K562 (cell line): ENCODE results near the gene CCT3. TPM values are rescaled to one million over a fixed set of nuclear protein-coding genes. Genes with fewer than 3 reads are reported as not detected.
A peak's percentile ranks its signal among the peaks of the same experiment; 100 is the strongest.

Experiments used
- ATF1 ChIP-seq, 2 experiments: fragments of 450-650 bp in 1 of 2; IDR thresholded peaks; 2 replicates each; pipeline ENCODE4 v1.6.1; 2016; ENCODE audit warnings: missing compliant biosample characterization in 1 of 2, missing genetic modification characterization in 1 of 2
- C11orf30 ChIP-seq: fragments of 450-650 bp; IDR thresholded peaks from 2 replicates; pipeline ENCODE4 v1.6.1; 2016; ENCODE audit warnings: low read depth, mild to moderate bottlenecking
- CBX1 ChIP-seq: sonication (generic); IDR thresholded peaks from 2 replicates; pipeline ENCODE4 v1.6.1; 2016; ENCODE audit warnings: antibody characterized with exemption, low read depth, mild to moderate bottlenecking
- ELF1 ChIP-seq: fragments of 200-800 bp; sonication (Bioruptor generic); IDR thresholded peaks from 2 replicates; pipeline ENCODE4 v1.6.1; 2016; ENCODE audit warnings: missing genetic modification characterization, missing compliant biosample characterization
- ESRRA ChIP-seq: fragments of 450-650 bp; IDR thresholded peaks from 2 replicates; pipeline ENCODE4 v1.6.1; 2014; ENCODE audit warnings: low read depth, mild to moderate bottlenecking, moderate library complexity, borderline replicate concordance
- HEY1 ChIP-seq: fragments of 250-450 bp; sonication (Bioruptor Pico); IDR thresholded peaks from 2 replicates; pipeline ENCODE4 v1.5.0; 2020; ENCODE audit warnings: mild to moderate bottlenecking, moderate library complexity, borderline replicate concordance
- KAT7 ChIP-seq: sonication (generic); formaldehyde crosslinking; IDR thresholded peaks from 2 replicates; pipeline ENCODE4 v1.8.0; 2022; ENCODE audit warnings: missing genetic modification reagents, mild to moderate bottlenecking, borderline replicate concordance
- MAFK ChIP-seq: IDR thresholded peaks from 2 replicates; pipeline ENCODE4 v1.6.1; 2011; ENCODE audit warnings: low read length, improper control_type of control experiment
- MITF ChIP-seq: IDR thresholded peaks from 2 replicates; pipeline ENCODE4 v1.6.1; 2014; ENCODE audit warnings: antibody characterized with exemption
- MXI1 ChIP-seq: IDR thresholded peaks from 2 replicates; pipeline ENCODE4 v1.6.1; 2011; ENCODE audit warnings: low read depth, mild to moderate bottlenecking, improper control_type of control experiment, low read length
- NR2F6 ChIP-seq: fragments of 450-650 bp; formaldehyde crosslinking; IDR thresholded peaks from 2 replicates; pipeline ENCODE4 v1.4.0; 2020; ENCODE audit warnings: mild to moderate bottlenecking
- POLR2A ChIP-seq: fragments of 450-650 bp; conservative IDR thresholded peaks from 2 replicates; pipeline ENCODE4 v1.6.1; 2016
- PTTG1 ChIP-seq: fragments of 450-650 bp; IDR thresholded peaks from 2 replicates; pipeline ENCODE4 v1.6.1; 2016; ENCODE audit warnings: low read depth, mild to moderate bottlenecking, missing genetic modification characterization, missing compliant biosample characterization
- SAFB2 ChIP-seq: fragments of 200-400 bp; formaldehyde crosslinking; IDR thresholded peaks from 2 replicates; pipeline ENCODE4 v1.6.1; 2018; ENCODE audit warnings: borderline replicate concordance, low read length, low read depth, moderate library complexity; ENCODE audit not compliant: severe bottlenecking
- SIX5 ChIP-seq, 2 experiments: IDR thresholded peaks; 2 replicates each; pipeline ENCODE4 v1.6.1; 2011; ENCODE audit warnings: low read length in 2 of 2, borderline replicate concordance in 1 of 2, low read depth in 1 of 2, mild to moderate bottlenecking in 1 of 2, moderate library complexity in 1 of 2; ENCODE audit not compliant: insufficient read depth in 1 of 2
- YY1 ChIP-seq, 3 experiments: IDR thresholded peaks; 2 replicates each; pipeline ENCODE4 v1.6.1; 2011; ENCODE audit warnings: low read length in 2 of 3, mild to moderate bottlenecking in 2 of 3, moderate library complexity in 2 of 3, borderline replicate concordance in 1 of 3, control low read depth in 1 of 3, low read depth in 1 of 3; ENCODE audit not compliant: insufficient read depth in 3 of 3, insufficient replicate concordance in 2 of 3, control insufficient read depth in 1 of 3, insufficient read length in 1 of 3; ENCODE audit errors: extremely low read depth in 1 of 3
- ZBED1 ChIP-seq: IDR thresholded peaks from 2 replicates; pipeline ENCODE4 v1.6.1; 2014
- ZFP30 ChIP-seq: fragments of 250-450 bp; sonication (Bioruptor Pico); IDR thresholded peaks from 2 replicates; pipeline ENCODE4 v1.8.0; 2022; ENCODE audit warnings: moderate library complexity, mild to moderate bottlenecking, inconsistent platforms, borderline replicate concordance
- ZNF212 ChIP-seq: fragments of 450-650 bp; formaldehyde crosslinking; IDR thresholded peaks from 2 replicates; pipeline ENCODE4 v1.4.0; 2020; ENCODE audit warnings: mild to moderate bottlenecking
- ZNF280B ChIP-seq: fragments of 250-450 bp; sonication (Bioruptor Pico); IDR thresholded peaks from 2 replicates; pipeline ENCODE4 v1.5.1; 2021; ENCODE audit warnings: mild to moderate bottlenecking
- polyA plus RNA-seq, 8 experiments: library from polyadenylated mRNA; depleted of rRNA in 4 of 8; stranded (reverse) in 5 of 8; unstranded in 3 of 8; fragments of >200 nt; fragmentation: Nextera tagmentation in 2 of 8; fragmentation: Illumina TruSeq in 1 of 8; extraction: Ambion mirVana in 2 of 8; extraction: Trizol in 1 of 8; gene quantifications; 2 replicates each; pipeline versions ENCODE4 v1.2.1 to v1.2.3, GENCODE V29; 2011 to 2014; ENCODE audit warnings: inconsistent platforms in 1 of 8, missing spikeins in 1 of 8
- total RNA-seq, 7 experiments: library from RNA; depleted of rRNA in 6 of 7; stranded (reverse); fragments of >200 nt in 6 of 7; fragmentation: Illumina TruSeq in 2 of 7; extraction: Trizol in 2 of 7; gene quantifications; 2 replicates each; pipeline versions ENCODE4 v1.2.1 to v1.2.3, GENCODE V29; 2011 to 2021; ENCODE audit warnings: low replicate concordance in 1 of 7
- TF ChIP-seq, protein P1 (sequence below): sonication (generic); formaldehyde crosslinking; IDR thresholded peaks from 2 replicates; pipeline ENCODE4 v1.8.0; 2022; ENCODE audit warnings: mild to moderate bottlenecking, missing genetic modification reagents
- TF ChIP-seq, protein P2 (sequence below): fragments of 250-450 bp; sonication (Bioruptor Pico); IDR thresholded peaks from 2 replicates; pipeline ENCODE4 v1.8.0; 2021; ENCODE audit warnings: borderline replicate concordance, mild to moderate bottlenecking, moderate library complexity; ENCODE audit not compliant: poor library complexity, severe bottlenecking

CCT3 gene
- total and polyA plus RNA-seq, 9 of the 15 experiments (the other 6 are each of a cell fraction or from before 2014, with no cell fraction given): 475 to 1,167 (median 610) TPM

DNA sequence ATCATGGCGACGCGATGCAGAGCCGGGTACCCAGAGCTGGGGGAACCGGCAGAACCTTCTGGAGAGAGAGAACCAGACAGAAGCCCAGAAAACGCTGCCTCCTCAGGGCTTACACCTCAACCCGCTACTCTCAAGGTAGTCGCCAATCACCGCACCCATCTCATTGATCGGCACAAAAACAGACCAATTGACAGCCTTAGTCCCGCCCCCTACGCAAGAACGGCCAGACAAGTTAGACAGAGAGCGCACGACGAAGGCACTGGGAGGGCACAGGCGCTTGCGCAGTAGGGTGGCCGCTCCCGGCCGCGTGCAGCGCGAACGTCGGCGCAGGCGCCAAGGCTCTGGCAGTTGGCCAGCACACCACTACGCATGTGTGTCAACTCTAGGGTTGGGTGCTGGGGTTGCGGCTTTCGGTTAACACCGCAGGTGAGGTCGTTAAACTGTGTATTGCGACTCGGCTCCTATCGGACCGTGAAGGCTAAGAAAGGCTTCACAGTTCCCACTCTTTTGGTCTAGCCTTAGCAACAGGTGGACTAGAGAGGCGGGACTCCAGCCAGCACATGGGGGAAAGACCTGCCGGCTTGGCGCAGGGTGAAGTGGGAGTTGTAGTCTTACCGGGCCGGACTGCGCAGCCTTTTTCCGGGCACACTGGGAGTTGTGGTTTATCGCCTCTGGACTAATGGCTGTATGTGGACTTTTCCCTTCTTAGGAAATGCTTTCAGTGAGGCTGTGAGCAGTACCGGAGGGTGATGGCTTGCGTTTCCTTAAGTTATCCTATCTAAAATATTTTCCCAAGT is at the start of gene CCT3, which contains the start of gene TSACC (continued):
- TF ChIP-seq, protein P1, sequence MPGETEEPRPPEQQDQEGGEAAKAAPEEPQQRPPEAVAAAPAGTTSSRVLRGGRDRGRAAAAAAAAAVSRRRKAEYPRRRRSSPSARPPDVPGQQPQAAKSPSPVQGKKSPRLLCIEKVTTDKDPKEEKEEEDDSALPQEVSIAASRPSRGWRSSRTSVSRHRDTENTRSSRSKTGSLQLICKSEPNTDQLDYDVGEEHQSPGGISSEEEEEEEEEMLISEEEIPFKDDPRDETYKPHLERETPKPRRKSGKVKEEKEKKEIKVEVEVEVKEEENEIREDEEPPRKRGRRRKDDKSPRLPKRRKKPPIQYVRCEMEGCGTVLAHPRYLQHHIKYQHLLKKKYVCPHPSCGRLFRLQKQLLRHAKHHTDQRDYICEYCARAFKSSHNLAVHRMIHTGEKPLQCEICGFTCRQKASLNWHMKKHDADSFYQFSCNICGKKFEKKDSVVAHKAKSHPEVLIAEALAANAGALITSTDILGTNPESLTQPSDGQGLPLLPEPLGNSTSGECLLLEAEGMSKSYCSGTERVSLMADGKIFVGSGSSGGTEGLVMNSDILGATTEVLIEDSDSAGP: no peak
- TF ChIP-seq SIX5 (IDR thresholded peaks at IDR 0.05; ENCODE audit: borderline replicate concordance in 1 of 2, insufficient read depth in 1 of 2, low read depth in 1 of 2, low read length in 2 of 2) (peak; percentile 83 to 89), ZNF212 (CRISPR knock-in tag) (no peak), MITF (no peak), ZBED1 (peak; percentile 20; the same call in 1 of the 2 replicates), MXI1 (peak; percentile 72; the same call in 1 of the 2 replicates), C11orf30 (peak; percentile 69), CBX1 (no peak), SAFB2 (no peak), POLR2A (peak; percentile 95), ELF1 (tag) (peak; percentile 81), MAFK (peak; percentile 2; the same call in 1 of the 2 replicates), YY1 (IDR thresholded peaks at IDR 0.05; ENCODE audit: borderline replicate concordance in 1 of 3, control insufficient read depth in 1 of 3, extremely low read depth in 1 of 3, insufficient read depth in 3 of 3, insufficient read length in 1 of 3, insufficient replicate concordance in 2 of 3, low read depth in 1 of 3, low read length in 2 of 3) (peak; percentile 54 to 89 (median 82)), PTTG1 (no peak), ATF1 (CRISPR knock-in tag; IDR thresholded peaks at IDR 0.05) (peak; percentile 31; the same call in 1 of the 2 replicates), ATF1 (tag; IDR thresholded peaks at IDR 0.05) (peak; percentile 97), ZFP30 (CRISPR knock-in tag) (no peak), ESRRA (peak; percentile 36; the same call in 1 of the 2 replicates), ZNF280B (CRISPR knock-in tag) (no peak), KAT7 (CRISPR knock-in tag) (no peak), HEY1 (CRISPR knock-in tag) (no peak), NR2F6 (CRISPR knock-in tag) (no peak)
- TF ChIP-seq, protein P2, sequence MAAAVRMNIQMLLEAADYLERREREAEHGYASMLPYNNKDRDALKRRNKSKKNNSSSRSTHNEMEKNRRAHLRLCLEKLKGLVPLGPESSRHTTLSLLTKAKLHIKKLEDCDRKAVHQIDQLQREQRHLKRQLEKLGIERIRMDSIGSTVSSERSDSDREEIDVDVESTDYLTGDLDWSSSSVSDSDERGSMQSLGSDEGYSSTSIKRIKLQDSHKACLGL: peak; percentile 81
